22Rv1 (cell line): Measurements from ENCODE around the gene CDC42EP3.

Experiments used
- H3K27ac ChIP-seq: fragments of 450-650 bp; 2 replicates; pipeline ENCODE4 v1.5.1; 2017
- CTCF ChIP-seq: fragments of 450-650 bp; IDR thresholded peaks from 2 replicates; pipeline ENCODE4 v1.5.1; 2017; ENCODE audit warnings: mild to moderate bottlenecking
- ZFX ChIP-seq: fragments of 450-650 bp; IDR thresholded peaks from 2 replicates; pipeline ENCODE4 v1.6.1; 2017; ENCODE audit warnings: antibody characterized with exemption, borderline replicate concordance

Gene CDC42EP3

GRCh38 chr2:37665043-37665442 lies 6.4 kb downstream of the CDC42EP3 start:
- TF ChIP-seq ZFX (no peak), CTCF (no peak)
- no peak overlapping the region for H3K27ac ChIP-seq

GRCh38 chr2:37664231-37664643 lies 7.2 kb downstream of the CDC42EP3 start:
- H3K27ac ChIP-seq = no peak overlapping the region
- TF ChIP-seq ZFX = no peak
- no peak for TF ChIP-seq CTCF

GRCh38 chr2:37663390-37663789 lies 8.1 kb downstream of the CDC42EP3 start:
- TF ChIP-seq ZFX (no peak), CTCF (no peak)
- no peak overlapping the region for H3K27ac ChIP-seq

GRCh38 chr2:37659723-37660122 lies 11.7 kb downstream of the CDC42EP3 start:
- peak overlapping the region; percentile 56 for H3K27ac ChIP-seq
- no peak for TF ChIP-seq ZFX
- TF ChIP-seq CTCF = no peak

- H3K27ac ChIP-seq = peak overlapping the region; percentile 56; the same call in 1 of the 2 replicates
- TF ChIP-seq CTCF (no peak), ZFX (no peak)
These were observed 12.8 kb downstream of the CDC42EP3 start for GRCh38 chr2:37658682-37659081.

GRCh38 chr2:37657471-37657870 lies 14.0 kb downstream of the CDC42EP3 start:
- TF ChIP-seq CTCF (no peak), ZFX (no peak)
- H3K27ac ChIP-seq = no peak overlapping the region

GRCh38 chr2:37656512-37657423 lies 14.7 kb downstream of the CDC42EP3 start:
- no peak for TF ChIP-seq CTCF
- TF ChIP-seq ZFX = no peak
- no peak overlapping the region for H3K27ac ChIP-seq
